ENCODE data around the gene TFR2. TPM values are rescaled to one million over a fixed set of nuclear protein-coding genes. Genes with fewer than 3 reads are reported as not detected.

TFR2 gene
- total RNA-seq, 1 donor = 1.2 TPM

DNA sequence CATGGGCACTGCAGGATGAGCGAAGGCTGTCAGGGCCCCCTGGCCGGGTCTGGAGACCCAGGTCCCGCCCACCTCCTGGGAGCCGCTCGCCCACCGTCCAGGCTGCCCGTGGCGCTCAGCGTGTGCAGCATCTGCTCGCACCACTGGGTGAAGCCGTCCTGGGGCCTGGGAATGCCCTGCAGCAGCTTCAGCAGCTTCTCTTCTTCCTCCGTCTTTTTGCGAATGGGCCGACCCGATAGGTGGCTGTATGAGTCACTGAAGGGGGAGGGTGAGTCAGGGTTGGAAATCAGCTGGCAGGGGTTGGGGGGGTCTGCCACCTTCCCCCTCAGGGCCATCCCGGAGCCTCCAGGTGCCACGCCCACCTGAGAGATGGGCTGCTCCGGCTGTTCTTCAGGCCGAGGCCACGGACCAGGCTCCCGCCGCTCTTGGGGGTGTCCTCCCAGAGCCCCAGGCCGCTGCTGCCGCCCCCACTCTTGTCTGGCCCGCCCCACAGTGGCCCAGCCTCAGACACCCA, 40.9 kb upstream of the TFR2 start:
- no peak for DNase-seq (ENCODE audit: low read depth)
- TF ChIP-seq, protein P1, sequence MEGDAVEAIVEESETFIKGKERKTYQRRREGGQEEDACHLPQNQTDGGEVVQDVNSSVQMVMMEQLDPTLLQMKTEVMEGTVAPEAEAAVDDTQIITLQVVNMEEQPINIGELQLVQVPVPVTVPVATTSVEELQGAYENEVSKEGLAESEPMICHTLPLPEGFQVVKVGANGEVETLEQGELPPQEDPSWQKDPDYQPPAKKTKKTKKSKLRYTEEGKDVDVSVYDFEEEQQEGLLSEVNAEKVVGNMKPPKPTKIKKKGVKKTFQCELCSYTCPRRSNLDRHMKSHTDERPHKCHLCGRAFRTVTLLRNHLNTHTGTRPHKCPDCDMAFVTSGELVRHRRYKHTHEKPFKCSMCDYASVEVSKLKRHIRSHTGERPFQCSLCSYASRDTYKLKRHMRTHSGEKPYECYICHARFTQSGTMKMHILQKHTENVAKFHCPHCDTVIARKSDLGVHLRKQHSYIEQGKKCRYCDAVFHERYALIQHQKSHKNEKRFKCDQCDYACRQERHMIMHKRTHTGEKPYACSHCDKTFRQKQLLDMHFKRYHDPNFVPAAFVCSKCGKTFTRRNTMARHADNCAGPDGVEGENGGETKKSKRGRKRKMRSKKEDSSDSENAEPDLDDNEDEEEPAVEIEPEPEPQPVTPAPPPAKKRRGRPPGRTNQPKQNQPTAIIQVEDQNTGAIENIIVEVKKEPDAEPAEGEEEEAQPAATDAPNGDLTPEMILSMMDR (IDR thresholded peaks at IDR 0.05; ENCODE audit: insufficient read depth, low read length) = no peak
- no peak overlapping the region for H3K4me3 ChIP-seq (ENCODE audit: low read depth, low read length)

DNA sequence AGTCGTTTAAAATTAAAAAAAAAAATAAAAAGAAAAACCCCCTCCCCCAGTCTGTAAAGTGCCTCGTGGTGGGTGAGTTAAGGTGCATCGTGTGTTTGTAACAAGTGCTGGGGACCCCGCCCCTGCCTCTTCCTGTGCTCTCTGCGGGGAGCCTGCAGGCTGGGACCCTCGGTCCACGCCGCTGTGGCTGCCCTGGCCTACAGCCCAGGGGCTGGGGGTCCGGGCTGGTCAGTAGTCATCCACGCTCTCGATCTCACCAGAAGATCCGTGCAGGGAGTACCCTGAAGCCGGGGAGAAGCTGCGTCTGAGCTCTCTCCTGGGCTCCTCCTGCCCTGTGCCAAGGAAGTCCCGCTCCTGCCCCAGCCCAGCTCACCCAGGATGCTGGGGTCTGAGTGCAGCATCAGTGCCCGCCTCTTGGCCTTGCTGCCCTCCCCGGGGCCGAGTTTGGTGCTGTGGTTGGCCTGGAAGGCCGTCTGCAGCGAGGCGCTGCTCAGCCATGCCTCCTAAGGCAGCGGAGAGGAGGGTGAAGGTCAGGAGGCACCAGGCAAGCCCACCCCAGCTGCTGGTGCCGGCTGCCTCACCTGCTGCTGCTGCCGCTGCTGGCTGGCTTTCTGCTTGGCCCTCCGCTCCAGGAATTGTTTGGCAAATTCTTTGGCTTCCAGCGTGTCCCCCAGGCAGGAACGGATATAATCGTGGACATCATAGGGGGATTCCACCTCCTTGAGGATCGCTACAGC, 40.3 kb upstream of the TFR2 start:
- TF ChIP-seq, protein P1 (IDR thresholded peaks at IDR 0.05; ENCODE audit: insufficient read depth, low read length) = no peak
- no peak for DNase-seq (ENCODE audit: low read depth)
- no peak overlapping the region for H3K4me3 ChIP-seq (ENCODE audit: low read depth, low read length)

DNA sequence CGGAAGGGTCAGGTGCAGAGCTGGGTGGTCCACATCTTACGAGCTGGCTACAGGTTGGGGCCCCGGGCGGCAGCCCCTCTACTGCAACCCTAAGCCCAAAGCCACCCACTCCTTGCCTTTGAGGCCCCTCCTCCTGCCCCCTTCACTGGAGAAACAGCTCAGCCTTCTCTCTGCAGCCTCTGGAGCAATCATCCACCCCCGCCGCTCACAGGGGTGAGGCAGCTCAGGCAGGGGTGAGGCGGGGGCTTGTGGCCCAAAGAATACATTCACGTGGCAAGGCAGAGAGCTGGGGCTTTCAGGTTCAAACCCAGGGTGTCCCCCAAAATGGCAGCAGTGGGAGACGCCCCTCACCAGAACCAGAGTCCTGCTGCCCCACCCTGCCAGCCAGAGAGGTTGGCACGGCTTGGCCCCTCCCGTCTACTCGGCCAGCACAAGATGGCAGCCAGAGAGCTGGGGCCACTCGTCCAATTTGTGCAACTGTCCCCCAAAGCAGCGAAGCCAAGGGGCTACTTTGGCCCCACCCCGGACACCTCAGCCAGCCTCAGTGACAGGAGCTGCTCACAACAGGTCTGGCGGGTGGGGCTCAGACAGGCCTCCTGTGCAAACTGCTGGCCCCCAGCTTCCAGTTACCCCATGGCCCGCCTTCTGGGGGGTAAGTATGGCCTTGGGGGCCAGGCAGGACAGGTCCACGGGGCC, 39.4 kb upstream of the TFR2 start:
- DNase-seq (ENCODE audit: low read depth) = no peak

DNA sequence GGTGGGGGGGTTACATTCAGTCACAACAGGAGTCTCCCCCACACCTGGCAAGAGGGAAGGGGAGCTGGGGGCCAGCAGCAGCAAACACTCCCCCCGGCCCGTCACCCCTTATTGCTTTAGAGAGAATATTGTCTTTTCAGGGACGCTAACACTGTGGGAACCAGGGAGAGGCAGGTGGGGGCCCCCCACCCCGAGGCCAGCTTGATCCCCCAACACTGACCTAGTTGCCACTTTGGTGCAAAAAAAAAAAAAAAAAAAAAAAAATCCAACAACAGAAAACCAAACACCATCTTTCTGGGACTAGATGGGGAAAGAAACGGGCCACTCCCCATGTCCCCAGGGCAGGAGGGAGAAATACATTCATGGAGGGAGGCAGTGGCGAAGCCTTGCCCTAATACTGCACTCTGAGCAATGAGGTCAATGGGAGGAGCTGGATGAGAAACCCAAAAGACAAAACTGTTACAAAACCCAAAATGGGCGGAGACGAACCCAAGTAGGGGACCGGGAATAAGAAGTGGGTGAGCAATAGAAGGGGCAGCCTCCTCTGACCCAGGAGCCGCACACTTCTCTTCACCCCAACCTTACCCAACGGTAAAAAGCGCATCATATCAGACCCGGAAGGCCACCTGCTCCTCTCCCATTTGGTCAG, 38.7 kb upstream of the TFR2 start:
- TF ChIP-seq, protein P1 (IDR thresholded peaks at IDR 0.05; ENCODE audit: insufficient read depth, low read length) = no peak
- DNase-seq (ENCODE audit: low read depth) = peak; percentile 50
- H3K4me3 ChIP-seq (ENCODE audit: low read depth, low read length) = no peak overlapping the region

More for the DNA sequence above, 39.4 kb upstream of the TFR2 start:
- H3K4me3 ChIP-seq (ENCODE audit: low read depth, low read length) = no peak overlapping the region
- TF ChIP-seq, protein P1 (IDR thresholded peaks at IDR 0.05; ENCODE audit: insufficient read depth, low read length) = no peak

DNA sequence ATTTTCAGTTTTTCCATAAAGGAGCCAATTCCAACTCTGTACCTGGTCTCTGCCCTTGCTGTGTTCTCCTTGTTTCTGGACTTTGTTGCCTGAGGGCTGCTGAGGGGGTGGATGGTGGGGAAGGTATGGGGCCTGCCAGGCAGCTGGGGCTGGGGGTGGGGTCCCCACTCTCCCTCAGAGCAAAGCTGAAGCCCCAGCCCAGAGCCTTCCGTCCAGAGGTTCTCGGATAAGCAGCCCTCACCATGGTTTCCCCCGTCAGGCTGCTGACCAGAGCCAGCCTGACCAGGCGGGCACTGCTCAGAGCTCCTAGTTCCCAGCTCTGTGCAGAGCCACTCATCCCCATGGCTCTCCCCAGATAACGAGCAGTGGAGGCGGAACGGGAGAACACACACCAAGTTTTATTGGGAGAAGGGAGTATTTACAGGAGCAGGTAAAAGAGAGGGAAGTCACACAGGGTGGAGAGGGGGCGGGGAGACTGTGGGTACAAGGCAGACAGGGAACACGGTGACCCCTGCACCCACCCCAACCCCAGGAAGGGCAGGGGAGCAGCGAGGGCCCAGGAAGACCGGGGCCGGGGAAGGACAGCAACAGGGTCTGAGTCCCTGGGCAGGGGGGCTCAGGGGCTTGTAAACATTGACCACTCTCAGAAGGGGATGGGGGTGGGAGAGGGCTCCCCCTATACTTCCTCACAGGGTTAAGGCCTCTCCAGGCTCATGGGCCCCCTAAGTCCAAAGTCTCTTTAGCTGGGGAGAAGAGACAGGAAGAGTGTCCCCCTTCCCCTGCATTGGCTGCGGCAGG, 38.0 kb upstream of the TFR2 start:
- no peak for DNase-seq (ENCODE audit: low read depth)
- TF ChIP-seq, protein P1 (IDR thresholded peaks at IDR 0.05; ENCODE audit: insufficient read depth, low read length) = no peak
- H3K4me3 ChIP-seq (ENCODE audit: low read depth, low read length) = no peak overlapping the region

DNA sequence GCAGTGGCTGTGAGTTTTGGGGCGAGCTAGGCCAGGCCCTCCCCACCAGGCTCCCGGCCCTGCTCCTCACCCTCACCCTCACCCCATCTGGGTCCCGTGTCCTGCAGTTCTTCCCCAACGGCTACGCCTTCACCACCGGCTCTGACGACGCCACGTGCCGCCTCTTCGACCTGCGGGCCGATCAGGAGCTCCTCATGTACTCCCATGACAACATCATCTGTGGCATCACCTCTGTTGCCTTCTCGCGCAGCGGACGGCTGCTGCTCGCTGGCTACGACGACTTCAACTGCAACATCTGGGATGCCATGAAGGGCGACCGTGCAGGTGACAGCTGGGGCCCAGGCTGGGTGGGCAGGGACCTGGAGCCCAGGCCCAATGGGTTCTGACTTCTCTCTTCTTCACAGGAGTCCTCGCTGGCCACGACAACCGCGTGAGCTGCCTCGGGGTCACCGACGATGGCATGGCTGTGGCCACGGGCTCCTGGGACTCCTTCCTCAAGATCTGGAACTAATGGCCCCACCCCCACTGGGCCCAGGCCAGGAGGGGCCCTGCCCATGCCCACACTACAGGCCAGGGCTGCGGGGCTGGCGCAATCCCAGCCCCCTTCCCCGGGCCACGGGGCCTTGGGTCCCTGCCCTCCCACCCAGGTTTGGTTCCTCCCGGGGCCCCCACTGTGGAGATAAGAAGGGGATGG, 37.1 kb upstream of the TFR2 start:
- H3K4me3 ChIP-seq (ENCODE audit: low read depth, low read length) = no peak overlapping the region
- TF ChIP-seq, protein P1 (IDR thresholded peaks at IDR 0.05; ENCODE audit: insufficient read depth, low read length) = no peak
- no peak for DNase-seq (ENCODE audit: low read depth)
